Astrocyte (in vitro differentiated cells and primary cell): ENCODE measurements around the gene PTPRZ1. TPM values are rescaled to one million over a fixed set of nuclear protein-coding genes. Genes with fewer than 3 reads are reported as not detected.

Experiments used
- DNase-seq: peaks from one replicate; pipeline ENCODE4 v3.0.0-alpha.2; 2010; ENCODE audit warnings: low read depth
- FAIRE-seq: peaks from 2 replicates; lab custom pipeline; 2011; peaks lifted over from hg19 to GRCh38; lab: Jason Lieb, UNC
- H2AFZ ChIP-seq: 2 replicates; pipeline ENCODE4 v1.6.0; 2012; ENCODE audit warnings: low read depth, low read length, inconsistent platforms
- H3K27ac ChIP-seq: 2 replicates; pipeline ENCODE4 v1.5.1; 2011; ENCODE audit warnings: low read depth, low read length, inconsistent platforms
- H3K27me3 ChIP-seq: 2 replicates; pipeline ENCODE4 v1.6.0; 2011; ENCODE audit warnings: low read length, inconsistent platforms; ENCODE audit not compliant: insufficient read depth
- H3K36me3 ChIP-seq: 2 replicates; pipeline ENCODE4 v1.5.1; 2011; ENCODE audit warnings: low read length, inconsistent platforms; ENCODE audit not compliant: insufficient read depth
- H3K4me1 ChIP-seq: 2 replicates; pipeline ENCODE4 v1.5.1; 2011; ENCODE audit warnings: low read length, inconsistent platforms; ENCODE audit not compliant: insufficient read depth
- H3K4me2 ChIP-seq: 2 replicates; pipeline ENCODE4 v1.6.0; 2012; ENCODE audit warnings: low read length, inconsistent platforms
- H3K4me3 ChIP-seq: 2 replicates; pipeline ENCODE4 v1.5.1; 2011; ENCODE audit warnings: low read depth, mild to moderate bottlenecking, low read length, inconsistent platforms; ENCODE audit not compliant: insufficient read depth
- H3K79me2 ChIP-seq: 2 replicates; pipeline ENCODE4 v1.6.0; 2012; ENCODE audit warnings: mild to moderate bottlenecking, low read length, inconsistent platforms; ENCODE audit not compliant: insufficient read depth
- H3K9ac ChIP-seq: 2 replicates; pipeline ENCODE4 v1.6.0; 2012; ENCODE audit warnings: mild to moderate bottlenecking, low read length, inconsistent platforms
- H3K9me3 ChIP-seq: 2 replicates; pipeline ENCODE4 v1.5.1; 2012; ENCODE audit warnings: low read depth, mild to moderate bottlenecking, low read length, inconsistent platforms; ENCODE audit not compliant: insufficient read depth
- H4K20me1 ChIP-seq: 2 replicates; pipeline ENCODE4 v1.6.0; 2012; ENCODE audit warnings: low read length, inconsistent platforms; ENCODE audit not compliant: insufficient read depth
- H3K27ac Mint-ChIP-seq: one replicate; pipeline ENCODE4 v1.8.0; 2021; ENCODE audit warnings: mild to moderate bottlenecking, mixed read lengths; ENCODE audit not compliant: unreplicated experiment
- H3K27me3 Mint-ChIP-seq: one replicate; pipeline ENCODE4 v1.8.0; 2021; ENCODE audit warnings: low read depth, mixed read lengths; ENCODE audit not compliant: unreplicated experiment
- H3K36me3 Mint-ChIP-seq: one replicate; pipeline ENCODE4 v1.8.0; 2021; ENCODE audit warnings: low read depth, mixed read lengths; ENCODE audit not compliant: unreplicated experiment
- H3K4me1 Mint-ChIP-seq: one replicate; pipeline ENCODE4 v1.8.0; 2021; ENCODE audit warnings: low read depth, mixed read lengths; ENCODE audit not compliant: unreplicated experiment
- H3K4me3 Mint-ChIP-seq: one replicate; pipeline ENCODE4 v1.8.0; 2021; ENCODE audit warnings: mild to moderate bottlenecking, moderate library complexity, mixed read lengths; ENCODE audit not compliant: unreplicated experiment
- H3K9me3 Mint-ChIP-seq: one replicate; pipeline ENCODE4 v1.8.0; 2021; ENCODE audit warnings: mild to moderate bottlenecking, mixed read lengths; ENCODE audit not compliant: unreplicated experiment
- CTCF ChIP-seq: IDR thresholded peaks from 2 replicates; pipeline ENCODE4 v1.5.1; 2011; ENCODE audit warnings: low read depth, mild to moderate bottlenecking, inconsistent platforms, low read length, moderate library complexity; ENCODE audit not compliant: insufficient read depth
- EZH2 ChIP-seq: IDR thresholded peaks from 2 replicates; pipeline ENCODE4 v1.6.1; 2012; ENCODE audit warnings: mild to moderate bottlenecking, low read length, inconsistent platforms; ENCODE audit not compliant: insufficient read depth
- total RNA-seq: library from RNA; stranded (reverse); gene quantifications from 2 replicates; pipeline ENCODE4 v1.2.1, GENCODE V29; 2021

PTPRZ1 gene
- total RNA-seq, 1 donor from 2014 or later: 1.6 TPM

GRCh38 chr7:122082160-122082559 is 209.2 kb downstream of the PTPRZ1 start:
- TF ChIP-seq CTCF: no peak
- TF ChIP-seq EZH2: no peak
- Histone ChIP-seq H3K4me3 (no peak overlapping the region), H3K36me3 (peaks cover 3% of the 10 kb centered on the region), H3K79me2 (no peaks in the 10 kb centered on the region), H2AFZ (no peak overlapping the region), H3K27me3 (no peaks in the 10 kb centered on the region), H3K9ac (no peak overlapping the region), H3K4me2 (no peak overlapping the region), H3K27ac (no peak overlapping the region), H3K4me1 (no peaks in the 10 kb centered on the region), H3K9me3 (no peaks in the 10 kb centered on the region), H4K20me1 (no peaks in the 10 kb centered on the region)
- H3K36me3 Mint-ChIP-seq: peaks cover 20% of the 10 kb centered on the region
- H3K4me1 Mint-ChIP-seq: no peaks in the 10 kb centered on the region
- FAIRE-seq (no peak), DNase-seq (no peak)
- no peaks in the 10 kb centered on the region for H3K9me3 Mint-ChIP-seq
- H3K27ac Mint-ChIP-seq: no peak overlapping the region
- no peaks in the 10 kb centered on the region for H3K27me3 Mint-ChIP-seq
- H3K4me3 Mint-ChIP-seq: no peak overlapping the region

DNA sequence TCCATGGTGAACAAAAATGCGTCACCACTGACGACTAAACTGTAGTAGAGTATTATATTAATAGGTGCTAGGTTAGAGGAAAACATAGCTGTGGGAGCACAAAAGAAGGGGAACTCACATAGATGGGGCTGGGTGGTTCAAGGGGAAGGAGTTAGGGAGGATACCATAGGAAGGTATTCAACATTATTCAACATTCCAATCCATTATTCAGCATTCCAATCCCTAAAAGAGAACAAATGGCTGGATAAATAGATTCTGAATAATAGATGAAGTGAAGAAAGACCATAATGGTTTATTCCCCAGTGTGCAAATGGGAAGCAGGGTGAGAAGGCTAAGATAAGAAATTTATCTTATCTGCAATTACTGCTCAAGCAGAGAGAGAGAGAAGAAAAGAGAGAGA is 209.7 kb downstream of the PTPRZ1 start:
- Histone ChIP-seq H3K9me3 (no peaks in the 10 kb centered on the region), H3K27ac (no peak overlapping the region), H4K20me1 (no peaks in the 10 kb centered on the region), H3K4me3 (no peak overlapping the region), H3K27me3 (no peaks in the 10 kb centered on the region), H3K79me2 (no peaks in the 10 kb centered on the region), H3K36me3 (peaks cover 3% of the 10 kb centered on the region), H3K9ac (no peak overlapping the region), H3K4me1 (no peaks in the 10 kb centered on the region), H2AFZ (no peak overlapping the region), H3K4me2 (no peak overlapping the region)
- Mint-ChIP-seq H3K4me1 (no peaks in the 10 kb centered on the region), H3K27me3 (no peaks in the 10 kb centered on the region), H3K27ac (no peak overlapping the region), H3K36me3 (peaks cover 15% of the 10 kb centered on the region), H3K4me3 (no peak overlapping the region), H3K9me3 (no peaks in the 10 kb centered on the region)
- DNase-seq (peak; percentile 3), FAIRE-seq (no peak)
- no peak for TF ChIP-seq CTCF
- no peak for TF ChIP-seq EZH2

- TF ChIP-seq EZH2 (no peak), CTCF (peak; percentile 99)
- FAIRE-seq: peak; percentile 75
Measured at GRCh38 chr7:122092964-122093797, 220.2 kb downstream of the PTPRZ1 start.

More at GRCh38 chr7:122092964-122093797, 220.2 kb downstream of the PTPRZ1 start:
- no peaks in the 10 kb centered on the region for H3K79me2 ChIP-seq
- no peak overlapping the region for H3K4me3 ChIP-seq
- peak; percentile 60 for DNase-seq
- H3K27me3 ChIP-seq: no peaks in the 10 kb centered on the region
- no peaks in the 10 kb centered on the region for H3K27me3 Mint-ChIP-seq
- no peaks in the 10 kb centered on the region for H3K4me1 ChIP-seq
- no peak overlapping the region for H2AFZ ChIP-seq
- H3K27ac Mint-ChIP-seq: no peak overlapping the region
- peaks cover 4% of the 10 kb centered on the region for H3K36me3 Mint-ChIP-seq
- no peak overlapping the region for H3K27ac ChIP-seq
- H3K4me2 ChIP-seq: no peak overlapping the region
- H3K4me3 Mint-ChIP-seq: no peak overlapping the region
- H3K36me3 ChIP-seq: peaks cover 3% of the 10 kb centered on the region
- no peaks in the 10 kb centered on the region for H3K9me3 Mint-ChIP-seq
- no peaks in the 10 kb centered on the region for H3K4me1 Mint-ChIP-seq
- no peaks in the 10 kb centered on the region for H3K9me3 ChIP-seq
- no peak overlapping the region for H3K9ac ChIP-seq
- peaks cover 3% of the 10 kb centered on the region for H4K20me1 ChIP-seq
